Endothelial cell of umbilical vein (primary cell): ENCODE measurements around the gene SHMT1. TPM values are rescaled to one million over a fixed set of nuclear protein-coding genes. Genes with fewer than 3 reads are reported as not detected.

Experiments
- BruUV-seq: library from RNA; stranded (reverse); fragments of 400-500 nt; replicated peaks from 2 replicates; lab custom pipeline; 2021; lab: Mats Ljungman, UMichigan
- CTCF ChIA-PET: fragments of 300-600, 350-600 bp; sonication (Branson Sonifier 250); formaldehyde crosslinking; loops from one replicate; lab custom pipeline; 2021; ENCODE audit warnings: antibody characterized with exemption, inconsistent platforms; lab: Charles Lee
- POLR2A ChIA-PET: fragments of 300-600, 350-600 bp; sonication (Branson Sonifier 250); formaldehyde crosslinking; loops from one replicate; lab custom pipeline; 2021; ENCODE audit warnings: antibody characterized with exemption, inconsistent platforms; lab: Charles Lee
- DNase-seq: peaks from one replicate; pipeline ENCODE4 v3.0.0-alpha.2; 2011; ENCODE audit warnings: low read depth, low spot score
- FAIRE-seq: peaks from 2 replicates; lab custom pipeline; 2011; peaks lifted over from hg19 to GRCh38; lab: Jason Lieb, UNC
- H2AFZ ChIP-seq: 2 replicates; pipeline ENCODE4 v1.6.0; 2012; ENCODE audit warnings: low read depth, low read length, control low read depth, inconsistent platforms
- H3K27ac ChIP-seq: 2 replicates; pipeline ENCODE4 v1.5.1; 2011; ENCODE audit warnings: low read depth, mild to moderate bottlenecking, control low read depth, low read length, moderate library complexity; ENCODE audit not compliant: insufficient read depth
- H3K27me3 ChIP-seq, 2 experiments: 2 replicates each; pipeline versions ENCODE4 v1.6.0 to v1.6.1; 2011; ENCODE audit warnings: low read length in 2 of 2, mixed read lengths in 1 of 2; ENCODE audit not compliant: control insufficient read depth in 2 of 2, insufficient read depth in 2 of 2
- H3K36me3 ChIP-seq, 2 experiments: 2 replicates in 1 of 2; 3 replicates in 1 of 2; pipeline ENCODE4 v1.5.1; 2011; ENCODE audit warnings: low read length in 2 of 2, mild to moderate bottlenecking in 1 of 2, moderate library complexity in 1 of 2; ENCODE audit not compliant: control insufficient read depth in 2 of 2, insufficient read depth in 2 of 2; ENCODE audit errors: extremely low read depth in 1 of 2
- H3K4me1 ChIP-seq: 3 replicates; pipeline ENCODE4 v1.5.1; 2011; ENCODE audit warnings: mild to moderate bottlenecking, low read length; ENCODE audit not compliant: control insufficient read depth, insufficient read depth; ENCODE audit errors: extremely low read depth
- H3K4me2 ChIP-seq: 2 replicates; pipeline ENCODE4 v1.6.1; 2011; ENCODE audit warnings: low read length, control low read depth, mixed read lengths; ENCODE audit not compliant: insufficient read depth
- H3K4me3 ChIP-seq, 3 experiments: fragments of 200-600 bp in 1 of 3; sonication (generic), shearing (Covaris generic) in 1 of 3; replicated peaks in 1 of 3; 2 replicates each; pipeline ENCODE4 v1.5.1; 2011 to 2016; ENCODE audit warnings: control low read depth in 3 of 3, low read length in 3 of 3, mild to moderate bottlenecking in 2 of 3, inconsistent platforms in 1 of 3, low read depth in 1 of 3, moderate library complexity in 1 of 3; ENCODE audit not compliant: insufficient read depth in 1 of 3
- H3K79me2 ChIP-seq: 2 replicates; pipeline ENCODE4 v1.6.0; 2012; ENCODE audit warnings: low read length, inconsistent platforms; ENCODE audit not compliant: control insufficient read depth, insufficient read depth
- H3K9ac ChIP-seq: replicated peaks from 2 replicates; pipeline ENCODE3; 2011; ENCODE audit warnings: low read length, control low read depth; ENCODE audit not compliant: insufficient read depth; ENCODE audit errors: extremely low read depth
- H3K9me1 ChIP-seq: replicated peaks from 3 replicates; pipeline ENCODE4 v1.6.0; 2011; ENCODE audit warnings: mild to moderate bottlenecking, low read length; ENCODE audit not compliant: control insufficient read depth, insufficient read depth; ENCODE audit errors: extremely low read depth
- H3K9me3 ChIP-seq: replicated peaks from 2 replicates; pipeline ENCODE4 v1.5.1; 2012; ENCODE audit warnings: low read length, inconsistent platforms; ENCODE audit not compliant: control insufficient read depth, insufficient read depth
- H4K20me1 ChIP-seq: replicated peaks from 2 replicates; pipeline ENCODE3; 2011; ENCODE audit warnings: mild to moderate bottlenecking, low read length; ENCODE audit not compliant: control insufficient read depth, insufficient read depth; ENCODE audit errors: extremely low read depth
- EZH2 ChIP-seq: IDR thresholded peaks from 2 replicates; pipeline ENCODE4 v1.6.1; 2012; ENCODE audit warnings: borderline replicate concordance, low read depth, mild to moderate bottlenecking, moderate library complexity, low read length, inconsistent platforms; ENCODE audit not compliant: severe bottlenecking
- FOS ChIP-seq: IDR thresholded peaks from 2 replicates; pipeline ENCODE4 v1.6.1; 2011; ENCODE audit warnings: mild to moderate bottlenecking, low read length, moderate library complexity, borderline replicate concordance; ENCODE audit not compliant: insufficient read depth
- GATA2 ChIP-seq: IDR thresholded peaks from 2 replicates; pipeline ENCODE4 v1.7.0; 2011; ENCODE audit warnings: low read depth, mild to moderate bottlenecking, moderate library complexity, mixed read lengths, low read length; ENCODE audit not compliant: insufficient read length, insufficient read depth
- JUN ChIP-seq: IDR thresholded peaks from 2 replicates; pipeline ENCODE4 v1.6.1; 2011; ENCODE audit warnings: borderline replicate concordance, low read depth; ENCODE audit not compliant: insufficient read length, insufficient read depth
- MYC ChIP-seq: IDR thresholded peaks from one replicate; pipeline ENCODE4 v1.6.1; 2011; ENCODE audit warnings: mild to moderate bottlenecking, low read depth, low read length
- POLR2A ChIP-seq: IDR thresholded peaks from 2 replicates; pipeline ENCODE4 v1.6.1; 2012; ENCODE audit warnings: low read depth, mild to moderate bottlenecking, control low read depth, low read length
- POLR2AphosphoS5 ChIP-seq: IDR thresholded peaks from 2 replicates; pipeline ENCODE4 v1.6.1; 2012; ENCODE audit warnings: low read depth, mild to moderate bottlenecking, control low read depth, low read length, moderate library complexity; ENCODE audit not compliant: insufficient read depth
- dilution Hi-C: fragments of 300-500 bp; cut with MboI; formaldehyde crosslinking; loops from one replicate; pipeline ENCODE4 v1.15.0; 2019; ENCODE audit warnings: low sequenced_read_pairs; ENCODE audit not compliant: extremely low pct_ligation_motif_present
- intact Hi-C: fragments of 100-400 bp; cut with micrococcal nuclease; formaldehyde crosslinking; loops from one replicate; pipeline ENCODE4 v1.10.0; 2022
- polyA plus RNA-seq, 4 experiments: library from polyadenylated mRNA; depleted of rRNA in 3 of 4; stranded (reverse) in 3 of 4; unstranded in 1 of 4; fragments of >200 nt; gene quantifications; 2 replicates each; pipeline versions ENCODE4 v1.2.1 to v1.2.3, GENCODE V29; 2011 to 2012; ENCODE audit warnings: missing spikeins in 1 of 4
- total RNA-seq: library from RNA; stranded (reverse); gene quantifications from 2 replicates; pipeline ENCODE4 v1.2.3, GENCODE V29; 2021
- TF ChIP-seq, protein P1 (sequence below): IDR thresholded peaks from 2 replicates; pipeline ENCODE4 v1.6.1; 2011; ENCODE audit not compliant: insufficient read depth, insufficient read length
- TF ChIP-seq, protein P2 (sequence below), 2 donors: IDR thresholded peaks; 1 replicate in 1 of 2; 2 replicates in 1 of 2; pipeline ENCODE4 v1.5.1; 2011; ENCODE audit warnings: low read length in 2 of 2, mild to moderate bottlenecking in 2 of 2, moderate library complexity in 2 of 2, control low read depth in 1 of 2, inconsistent platforms in 1 of 2, low read depth in 1 of 2; ENCODE audit not compliant: insufficient read depth in 1 of 2; ENCODE audit errors: extremely low read depth in 1 of 2

SHMT1 gene
- total and polyA plus RNA-seq, 2 donors (not counting 3 experiments of a cell fraction or from before 2014, with no cell fraction given): 18.9 to 27.6 TPM

DNA sequence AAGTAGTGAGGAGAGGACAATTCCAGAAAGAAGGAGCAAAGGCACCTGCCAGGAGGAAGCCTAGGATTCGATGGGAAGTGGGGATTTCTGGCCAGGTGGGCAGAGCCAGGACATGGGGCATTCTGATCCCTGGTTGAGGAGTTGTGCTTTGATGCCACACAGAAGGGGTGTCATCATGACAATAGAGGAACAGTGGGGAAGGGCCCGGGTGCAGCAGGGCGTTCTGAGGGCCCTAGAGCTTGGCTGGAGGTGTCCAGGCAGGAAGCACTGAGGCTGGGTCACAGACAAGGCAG, 18.5 kb upstream of the SHMT1 start:
- no peaks in the 10 kb centered on the region for H4K20me1 ChIP-seq
- no peaks in the 10 kb centered on the region for H3K36me3 ChIP-seq
- DNase-seq (no peak), FAIRE-seq (no peak)
- no peak overlapping the region for H2AFZ ChIP-seq
- H3K79me2 ChIP-seq: no peaks in the 10 kb centered on the region
- no peaks in the 10 kb centered on the region for H3K4me1 ChIP-seq
- CTCF ChIA-PET: no interaction called here
- no peak overlapping the region for H3K9ac ChIP-seq
- TF ChIP-seq MYC (no peak), EZH2 (no peak), POLR2AphosphoS5 (no peak), POLR2A (no peak), FOS (no peak), GATA2 (no peak), JUN (no peak)
- TF ChIP-seq, protein P1, sequence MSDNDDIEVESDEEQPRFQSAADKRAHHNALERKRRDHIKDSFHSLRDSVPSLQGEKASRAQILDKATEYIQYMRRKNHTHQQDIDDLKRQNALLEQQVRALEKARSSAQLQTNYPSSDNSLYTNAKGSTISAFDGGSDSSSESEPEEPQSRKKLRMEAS: no peak
- TF ChIP-seq, protein P2, sequence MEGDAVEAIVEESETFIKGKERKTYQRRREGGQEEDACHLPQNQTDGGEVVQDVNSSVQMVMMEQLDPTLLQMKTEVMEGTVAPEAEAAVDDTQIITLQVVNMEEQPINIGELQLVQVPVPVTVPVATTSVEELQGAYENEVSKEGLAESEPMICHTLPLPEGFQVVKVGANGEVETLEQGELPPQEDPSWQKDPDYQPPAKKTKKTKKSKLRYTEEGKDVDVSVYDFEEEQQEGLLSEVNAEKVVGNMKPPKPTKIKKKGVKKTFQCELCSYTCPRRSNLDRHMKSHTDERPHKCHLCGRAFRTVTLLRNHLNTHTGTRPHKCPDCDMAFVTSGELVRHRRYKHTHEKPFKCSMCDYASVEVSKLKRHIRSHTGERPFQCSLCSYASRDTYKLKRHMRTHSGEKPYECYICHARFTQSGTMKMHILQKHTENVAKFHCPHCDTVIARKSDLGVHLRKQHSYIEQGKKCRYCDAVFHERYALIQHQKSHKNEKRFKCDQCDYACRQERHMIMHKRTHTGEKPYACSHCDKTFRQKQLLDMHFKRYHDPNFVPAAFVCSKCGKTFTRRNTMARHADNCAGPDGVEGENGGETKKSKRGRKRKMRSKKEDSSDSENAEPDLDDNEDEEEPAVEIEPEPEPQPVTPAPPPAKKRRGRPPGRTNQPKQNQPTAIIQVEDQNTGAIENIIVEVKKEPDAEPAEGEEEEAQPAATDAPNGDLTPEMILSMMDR (IDR thresholded peaks at IDR 0.05; ENCODE audit: extremely low read depth in 1 of 2, insufficient read depth in 1 of 2, low read depth in 1 of 2, low read length in 2 of 2): no peak
- POLR2A ChIA-PET: no interaction called here
- H3K27me3 ChIP-seq: peaks cover 2 to 9% of the 10 kb centered on the region in 2 experiments
- H3K9me3 ChIP-seq: no peaks in the 10 kb centered on the region
- H3K9me1 ChIP-seq: no peaks in the 10 kb centered on the region
- no peak overlapping the region for H3K27ac ChIP-seq
- H3K4me3 ChIP-seq: no peak overlapping the region
- no peak overlapping the region for H3K4me2 ChIP-seq
- no TSS peak for BruUV-seq
- intact Hi-C loops: no loop called here
- dilution Hi-C loops: no loop called here
